Measurements from ENCODE around the gene GRAMD1B. TPM values are rescaled to one million over a fixed set of nuclear protein-coding genes. Genes with fewer than 3 reads are reported as not detected.

Gene GRAMD1B
- total RNA-seq, 2 experiments from 2014 or later, result 16.1 to 21.8 TPM

GRCh38 chr11:123388640-123389039 lies 41.4 kb upstream of the GRAMD1B start:
- ATAC-seq (ENCODE audit: poor library complexity) (no peak), DNase-seq (no peak)
- Histone ChIP-seq H3K4me1 (ENCODE audit: insufficient read depth, low read length) (no peaks in the 10 kb centered on the region), H3K4me3 (ENCODE audit: low read length) (no peak overlapping the region), H3K36me3 (ENCODE audit: insufficient read depth, low read length) (no peaks in the 10 kb centered on the region), H3K27me3 (ENCODE audit: control insufficient read depth in 1 of 2, insufficient read depth in 2 of 2, low read length in 2 of 2) (no peaks in the 10 kb centered on the region), H3K27ac (ENCODE audit: low read depth in 1 of 2, low read length in 2 of 2) (no peak overlapping the region), H3K9me3 (ENCODE audit: control insufficient read depth in 1 of 2, insufficient read depth in 1 of 2, low read length in 2 of 2) (no peaks in the 10 kb centered on the region)
- intact Hi-C loops (cut with DNase I, micrococcal nuclease), result no loop called here
- Mint-ChIP-seq H3K27me3 (no peaks in the 10 kb centered on the region), H3K4me3 (no peak overlapping the region), H3K36me3 (ENCODE audit: low read depth) (no peaks in the 10 kb centered on the region), H3K4me1 (ENCODE audit: low read depth) (no peaks in the 10 kb centered on the region), H3K27ac (no peak overlapping the region), H3K9me3 (no peaks in the 10 kb centered on the region)
- POLR2A ChIA-PET, result no interaction called here
- TF ChIP-seq, protein P1, sequence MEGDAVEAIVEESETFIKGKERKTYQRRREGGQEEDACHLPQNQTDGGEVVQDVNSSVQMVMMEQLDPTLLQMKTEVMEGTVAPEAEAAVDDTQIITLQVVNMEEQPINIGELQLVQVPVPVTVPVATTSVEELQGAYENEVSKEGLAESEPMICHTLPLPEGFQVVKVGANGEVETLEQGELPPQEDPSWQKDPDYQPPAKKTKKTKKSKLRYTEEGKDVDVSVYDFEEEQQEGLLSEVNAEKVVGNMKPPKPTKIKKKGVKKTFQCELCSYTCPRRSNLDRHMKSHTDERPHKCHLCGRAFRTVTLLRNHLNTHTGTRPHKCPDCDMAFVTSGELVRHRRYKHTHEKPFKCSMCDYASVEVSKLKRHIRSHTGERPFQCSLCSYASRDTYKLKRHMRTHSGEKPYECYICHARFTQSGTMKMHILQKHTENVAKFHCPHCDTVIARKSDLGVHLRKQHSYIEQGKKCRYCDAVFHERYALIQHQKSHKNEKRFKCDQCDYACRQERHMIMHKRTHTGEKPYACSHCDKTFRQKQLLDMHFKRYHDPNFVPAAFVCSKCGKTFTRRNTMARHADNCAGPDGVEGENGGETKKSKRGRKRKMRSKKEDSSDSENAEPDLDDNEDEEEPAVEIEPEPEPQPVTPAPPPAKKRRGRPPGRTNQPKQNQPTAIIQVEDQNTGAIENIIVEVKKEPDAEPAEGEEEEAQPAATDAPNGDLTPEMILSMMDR (IDR thresholded peaks at IDR 0.05), result no peak
- CTCF ChIA-PET, result no interaction called here

DNA sequence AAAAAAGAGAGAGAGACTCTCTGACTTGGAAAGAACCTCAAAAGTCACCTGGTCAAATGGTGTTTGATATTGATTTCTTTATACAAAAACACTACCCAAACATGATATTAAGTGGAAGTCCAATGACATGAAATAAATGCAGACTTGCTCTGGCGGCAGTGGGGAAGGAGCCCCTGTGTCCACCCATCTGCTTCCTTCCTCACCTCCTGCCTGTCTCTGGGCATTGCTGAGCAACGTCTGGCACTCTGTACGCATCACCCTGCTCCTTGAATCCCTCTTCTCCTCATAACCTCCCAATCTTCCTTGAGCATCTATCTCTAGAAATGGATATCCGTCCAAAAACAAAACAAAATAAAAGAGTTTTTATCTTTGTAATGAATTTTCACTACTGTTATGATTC lies 39.9 kb upstream of the GRAMD1B start:
- no peak overlapping the region for H3K4me3 Mint-ChIP-seq
- no peaks in the 10 kb centered on the region for H3K36me3 ChIP-seq (ENCODE audit: insufficient read depth, low read length)
- no peaks in the 10 kb centered on the region for H3K9me3 ChIP-seq (ENCODE audit: control insufficient read depth in 1 of 2, insufficient read depth in 1 of 2, low read length in 2 of 2)
- H3K36me3 Mint-ChIP-seq (ENCODE audit: low read depth), result no peaks in the 10 kb centered on the region
- no peaks in the 10 kb centered on the region for H3K27me3 Mint-ChIP-seq
- H3K4me1 Mint-ChIP-seq (ENCODE audit: low read depth), result no peaks in the 10 kb centered on the region
- no peaks in the 10 kb centered on the region for H3K9me3 Mint-ChIP-seq
- H3K4me3 ChIP-seq (ENCODE audit: low read length), result no peak overlapping the region
- no peak overlapping the region for H3K27ac ChIP-seq (ENCODE audit: low read depth in 1 of 2, low read length in 2 of 2)
- no peak for ATAC-seq (ENCODE audit: poor library complexity)
- no peaks in the 10 kb centered on the region for H3K27me3 ChIP-seq (ENCODE audit: control insufficient read depth in 1 of 2, insufficient read depth in 2 of 2, low read length in 2 of 2)
- intact Hi-C loops (cut with DNase I, micrococcal nuclease), result no loop called here
- no peaks in the 10 kb centered on the region for H3K4me1 ChIP-seq (ENCODE audit: insufficient read depth, low read length)
- ChIA-PET CTCF (no interaction called here), POLR2A (no interaction called here)
- TF ChIP-seq, protein P1 (IDR thresholded peaks at IDR 0.05), result no peak
- H3K27ac Mint-ChIP-seq, result no peak overlapping the region
- DNase-seq, result no peak

DNA sequence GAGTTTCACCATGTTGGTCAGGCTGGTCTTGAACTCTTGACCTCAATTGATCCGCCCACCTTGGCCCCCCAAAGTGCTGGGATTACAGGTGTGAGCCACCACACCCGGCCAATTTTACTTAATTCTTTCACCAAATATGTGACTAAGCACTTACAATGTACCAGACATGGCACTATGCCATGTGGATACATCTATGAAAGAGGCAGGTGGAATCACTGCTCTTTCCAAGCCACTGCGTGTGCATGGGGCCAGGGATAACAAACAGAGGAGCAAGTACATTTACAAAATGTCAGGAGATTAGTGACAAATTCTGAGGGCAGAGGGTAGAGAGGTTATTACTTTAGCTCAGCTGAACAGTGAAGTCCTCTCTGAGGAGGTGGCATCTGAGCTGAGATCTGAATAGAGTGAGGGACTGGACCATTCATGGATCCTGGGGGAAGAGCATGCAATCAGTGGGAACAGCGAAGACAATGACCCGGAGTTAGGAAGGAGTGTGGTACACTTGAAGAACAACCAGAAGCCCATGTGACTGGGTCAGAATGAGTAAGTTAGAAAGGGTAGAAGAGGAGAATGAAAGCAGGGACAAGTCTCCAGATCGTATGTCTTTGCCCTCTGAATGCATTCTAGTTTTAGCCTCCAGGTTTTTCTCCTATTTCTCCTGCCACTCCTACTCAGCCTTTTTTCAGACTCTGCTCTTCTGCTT lies 38.3 kb upstream of the GRAMD1B start:
- intact Hi-C loops (cut with DNase I, micrococcal nuclease), result no loop called here
- CTCF ChIA-PET, result no interaction called here

More for the DNA sequence above, 38.3 kb upstream of the GRAMD1B start:
- Mint-ChIP-seq H3K27me3 (no peaks in the 10 kb centered on the region), H3K36me3 (ENCODE audit: low read depth) (no peaks in the 10 kb centered on the region), H3K9me3 (no peaks in the 10 kb centered on the region), H3K4me1 (ENCODE audit: low read depth) (no peaks in the 10 kb centered on the region), H3K27ac (no peak overlapping the region), H3K4me3 (no peak overlapping the region)
- no peak overlapping the region for H3K27ac ChIP-seq (ENCODE audit: low read depth in 1 of 2, low read length in 2 of 2)
- H3K9me3 ChIP-seq (ENCODE audit: control insufficient read depth in 1 of 2, insufficient read depth in 1 of 2, low read length in 2 of 2), result no peaks in the 10 kb centered on the region
- TF ChIP-seq, protein P1 (IDR thresholded peaks at IDR 0.05), result no peak
- POLR2A ChIA-PET, result no interaction called here
- ATAC-seq (ENCODE audit: poor library complexity) (no peak), DNase-seq (no peak)
- H3K27me3 ChIP-seq (ENCODE audit: control insufficient read depth in 1 of 2, insufficient read depth in 2 of 2, low read length in 2 of 2), result no peaks in the 10 kb centered on the region
- no peaks in the 10 kb centered on the region for H3K36me3 ChIP-seq (ENCODE audit: insufficient read depth, low read length)
- no peak overlapping the region for H3K4me3 ChIP-seq (ENCODE audit: low read length)
- no peaks in the 10 kb centered on the region for H3K4me1 ChIP-seq (ENCODE audit: insufficient read depth, low read length)

Data from CD4-positive, alpha-beta T cell (primary cell).